Liver (tissue), 9 donors: ENCODE results near the gene TLCD1. TPM values are rescaled to one million over a fixed set of nuclear protein-coding genes. Genes with fewer than 3 reads are reported as not detected.

Source experiments
- DNase-seq: peaks from one replicate; pipeline ENCODE4 v3.0.0-alpha.2; 2017; ENCODE audit warnings: low spot score
- H3K27ac ChIP-seq, 2 donors: one replicate each; pipeline ENCODE4 v1.7.0; 2013; ENCODE audit warnings: inconsistent platforms in 2 of 2, low read length in 2 of 2, control low read depth in 1 of 2, low read depth in 1 of 2, mild to moderate bottlenecking in 1 of 2
- H3K27me3 ChIP-seq, 4 donors: one replicate each; pipeline versions ENCODE4 v1.6.1 to v1.7.0; 2013; ENCODE audit warnings: low read length in 3 of 4, inconsistent platforms in 1 of 4, mild to moderate bottlenecking in 1 of 4, moderate library complexity in 1 of 4; ENCODE audit not compliant: control insufficient read depth in 4 of 4, insufficient read depth in 4 of 4
- H3K36me3 ChIP-seq, 4 donors: one replicate each; pipeline versions ENCODE4 v1.6.1 to v1.7.0; 2013; ENCODE audit warnings: low read length in 3 of 4, mild to moderate bottlenecking in 3 of 4, low read depth in 1 of 4, moderate library complexity in 1 of 4; ENCODE audit not compliant: control insufficient read depth in 4 of 4, insufficient read depth in 3 of 4
- H3K4me1 ChIP-seq, 4 donors: one replicate each; pipeline versions ENCODE4 v1.6.1 to v1.7.0; 2013; ENCODE audit warnings: low read length in 3 of 4, mild to moderate bottlenecking in 3 of 4, moderate library complexity in 1 of 4; ENCODE audit not compliant: control insufficient read depth in 4 of 4, insufficient read depth in 4 of 4
- H3K4me3 ChIP-seq, 3 donors: one replicate each; pipeline versions ENCODE4 v1.6.1 to v1.7.0; 2013; ENCODE audit warnings: low read length in 3 of 3, control low read depth in 1 of 3, low read depth in 1 of 3, mild to moderate bottlenecking in 1 of 3
- H3K9ac ChIP-seq, 2 donors: one replicate each; pipeline ENCODE4 v1.7.0; 2013; ENCODE audit warnings: low read length in 2 of 2, mild to moderate bottlenecking in 2 of 2, moderate library complexity in 2 of 2, control low read depth in 1 of 2, low read depth in 1 of 2
- H3K9me3 ChIP-seq, 4 donors: one replicate each; pipeline versions ENCODE4 v1.6.1 to v1.7.0; 2013; ENCODE audit warnings: low read length in 3 of 4; ENCODE audit not compliant: control insufficient read depth in 4 of 4
- JUND ChIP-seq, 2 donors: IDR thresholded peaks; 2 replicates each; pipeline ENCODE4 v1.6.1; 2016; ENCODE audit warnings: antibody characterized with exemption in 2 of 2
- NR2F2 ChIP-seq: IDR thresholded peaks from 2 replicates; pipeline ENCODE4 v1.6.1; 2016; ENCODE audit warnings: antibody characterized with exemption
- RAD21 ChIP-seq, 2 donors: IDR thresholded peaks; 2 replicates each; pipeline ENCODE4 v1.6.1; 2016; ENCODE audit warnings: antibody characterized with exemption in 2 of 2, mild to moderate bottlenecking in 2 of 2
- RXRA ChIP-seq, 2 donors: IDR thresholded peaks; 2 replicates each; pipeline ENCODE4 v1.6.1; 2017 to 2018; ENCODE audit warnings: antibody characterized with exemption in 2 of 2, mild to moderate bottlenecking in 1 of 2
- WGBS: extraction: QIAGEN DNeasy Blood & Tissue Kit; methylation state at CpG from one replicate; pipeline ENCODE4 v1.1.7; 2013; 5-methylcytosine and 5-hydroxymethylcytosine counted together
- polyA plus RNA-seq, 2 donors: library from polyadenylated mRNA; stranded (reverse) in 1 of 2; unstranded in 1 of 2; fragments of 200-250 nt in 1 of 2; fragments of >200 nt in 1 of 2; fragmentation: Nextera tagmentation in 1 of 2; extraction: Ambion mirVana in 1 of 2; gene quantifications; one replicate each; pipeline versions ENCODE4 v1.2.1 to v1.2.3, GENCODE V29; 2013 to 2015
- total RNA-seq, 2 donors: library from RNA; depleted of rRNA; stranded (reverse); fragments of >200 nt; gene quantifications; one replicate each; pipeline ENCODE4 v1.2.3, GENCODE V29; 2014
- TF ChIP-seq, protein P1 (sequence below): fragments of 150-350 bp; IDR thresholded peaks from 2 replicates; pipeline ENCODE4 v1.5.1; 2017; ENCODE audit warnings: improper control_type of control experiment, low read depth, low read length; ENCODE audit not compliant: missing input control
- TF ChIP-seq, protein P2 (sequence below): IDR thresholded peaks from 2 replicates; pipeline ENCODE4 v1.6.1; 2016; ENCODE audit warnings: antibody characterized with exemption
- donor health status: healthy.
- donor health status: healthy.
- donor health status: healthy.
- donor health status: healthy.
- donor health status: healthy.

The TLCD1 gene
- total and polyA plus RNA-seq, 4 donors = 4.4 to 8.8 (median 6.5) TPM

- Histone ChIP-seq H3K27ac (peak overlapping the region; percentile 83 to 91), H3K4me1 (peaks cover 7 to 27% (median 17%) of the 10 kb centered on the region in 4 donors), H3K9me3 (no peaks in the 10 kb centered on the region), H3K4me3 (no peak overlapping the region), H3K27me3 (no peaks in the 10 kb centered on the region), H3K9ac (no peak overlapping the region), H3K36me3 (peaks cover 10 to 23% (median 17%) of the 10 kb centered on the region in 4 donors)
- 35% methylated on average over 18 of the region's 18 CpGs for WGBS
- no peak for DNase-seq
- TF ChIP-seq JUND (IDR thresholded peaks at IDR 0.05) (peak in 1 of 2 donors; percentile 28), RXRA (IDR thresholded peaks at IDR 0.05) (no peak)
Measured at GRCh38 chr17:28719021-28719433, 7.0 kb downstream of the TLCD1 start.

DNA sequence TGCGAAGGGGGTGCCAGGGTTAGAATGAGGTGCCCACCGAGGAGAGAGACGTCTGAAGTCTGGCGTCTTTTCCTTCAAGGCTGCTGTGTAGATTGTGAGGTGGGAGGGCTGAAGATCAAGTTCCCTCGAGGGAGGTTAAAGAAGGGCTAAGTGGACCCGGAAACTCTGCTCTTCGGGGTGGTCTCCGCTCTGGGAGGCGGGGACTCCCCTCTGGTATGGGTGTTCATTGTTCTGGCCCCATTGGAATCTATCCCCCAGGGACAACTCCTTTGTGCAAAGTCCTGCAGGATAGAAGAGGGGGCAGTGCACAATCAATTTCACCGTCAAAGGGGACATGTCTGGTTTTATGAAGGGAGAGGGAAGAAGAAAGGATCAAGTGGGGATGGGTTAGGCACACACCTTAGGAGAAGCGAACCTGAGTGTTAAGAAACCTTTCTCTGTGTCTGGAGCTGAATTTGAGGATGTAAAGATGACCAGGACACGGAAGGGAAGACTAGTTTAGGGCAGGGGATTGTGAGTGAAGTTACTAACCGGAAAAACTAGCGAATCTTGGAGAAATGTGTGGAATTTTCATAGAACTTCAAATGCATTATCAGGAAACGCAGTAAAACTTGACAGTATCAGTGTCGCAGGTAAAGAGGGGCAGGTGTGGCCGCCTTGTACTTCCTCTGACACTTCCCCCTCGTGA is 7.6 kb downstream of the TLCD1 start:
- Histone ChIP-seq H3K27me3 (no peaks in the 10 kb centered on the region), H3K9ac (no peak overlapping the region), H3K27ac (peak overlapping the region; percentile 60 to 70), H3K4me1 (peaks cover 7 to 27% (median 17%) of the 10 kb centered on the region in 4 donors), H3K9me3 (no peaks in the 10 kb centered on the region), H3K36me3 (peaks cover 7 to 18% (median 13%) of the 10 kb centered on the region in 4 donors), H3K4me3 (no peak overlapping the region)
- WGBS = 75% methylated on average over 18 of the region's 18 CpGs
- TF ChIP-seq, protein P1, sequence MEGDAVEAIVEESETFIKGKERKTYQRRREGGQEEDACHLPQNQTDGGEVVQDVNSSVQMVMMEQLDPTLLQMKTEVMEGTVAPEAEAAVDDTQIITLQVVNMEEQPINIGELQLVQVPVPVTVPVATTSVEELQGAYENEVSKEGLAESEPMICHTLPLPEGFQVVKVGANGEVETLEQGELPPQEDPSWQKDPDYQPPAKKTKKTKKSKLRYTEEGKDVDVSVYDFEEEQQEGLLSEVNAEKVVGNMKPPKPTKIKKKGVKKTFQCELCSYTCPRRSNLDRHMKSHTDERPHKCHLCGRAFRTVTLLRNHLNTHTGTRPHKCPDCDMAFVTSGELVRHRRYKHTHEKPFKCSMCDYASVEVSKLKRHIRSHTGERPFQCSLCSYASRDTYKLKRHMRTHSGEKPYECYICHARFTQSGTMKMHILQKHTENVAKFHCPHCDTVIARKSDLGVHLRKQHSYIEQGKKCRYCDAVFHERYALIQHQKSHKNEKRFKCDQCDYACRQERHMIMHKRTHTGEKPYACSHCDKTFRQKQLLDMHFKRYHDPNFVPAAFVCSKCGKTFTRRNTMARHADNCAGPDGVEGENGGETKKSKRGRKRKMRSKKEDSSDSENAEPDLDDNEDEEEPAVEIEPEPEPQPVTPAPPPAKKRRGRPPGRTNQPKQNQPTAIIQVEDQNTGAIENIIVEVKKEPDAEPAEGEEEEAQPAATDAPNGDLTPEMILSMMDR = no peak
- TF ChIP-seq RAD21 (IDR thresholded peaks at IDR 0.05) = no peak
- DNase-seq = no peak

DNA sequence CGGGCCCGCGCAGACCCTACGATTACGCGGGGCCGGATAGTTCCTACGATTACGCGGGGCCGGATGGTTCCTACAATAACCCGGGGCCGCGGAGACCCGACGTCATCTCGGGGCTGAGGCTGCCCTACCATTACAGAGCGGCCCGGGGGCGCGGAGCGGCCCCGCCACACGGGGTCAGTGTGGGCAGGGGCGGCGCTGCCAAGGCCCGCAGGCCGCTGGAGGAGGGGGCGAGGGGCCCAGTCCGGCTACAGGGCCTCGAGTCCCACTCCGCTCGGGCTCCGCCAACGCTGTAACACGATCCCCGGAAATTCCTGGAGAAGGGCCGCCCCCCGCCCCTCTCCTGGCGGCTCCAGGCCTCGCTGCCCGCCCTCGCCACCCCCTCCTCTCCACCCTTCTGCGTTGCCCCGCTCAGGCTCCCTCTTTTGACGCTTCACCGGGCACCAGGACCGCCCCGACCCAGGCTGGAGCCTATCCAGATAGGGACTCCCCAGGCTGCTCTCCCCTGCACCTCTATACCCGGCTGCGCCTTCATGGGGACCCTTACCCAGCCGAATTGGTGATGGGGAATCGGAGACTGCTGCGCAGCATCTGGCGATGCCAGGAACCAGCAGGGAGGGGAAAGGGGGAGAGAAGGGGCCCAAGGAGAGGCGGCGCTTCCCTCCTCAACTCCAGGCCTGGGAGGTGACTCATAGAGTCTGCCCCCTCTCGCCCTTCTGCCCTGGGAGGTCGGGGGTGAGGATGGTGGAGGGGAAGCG is 8.3 kb downstream of the TLCD1 start, which contains the start of gene RAB34:
TSS of gene RAB34 (minus strand) at position 291 of the 755 bp plus-strand sequence. CDS start 602 bp downstream, outside the sequence.
- Histone ChIP-seq H3K36me3 (peaks cover 5 to 11% (median 7%) of the 10 kb centered on the region in 4 donors), H3K27me3 (no peaks in the 10 kb centered on the region), H3K4me1 (peaks cover 7 to 27% (median 17%) of the 10 kb centered on the region in 4 donors), H3K9ac (peak within 1 kb of the TSS in 1 of 2 donors; percentile 8), H3K4me3 (peak within 1 kb of the TSS in 1 of 3 donors; percentile 36), H3K9me3 (no peaks in the 10 kb centered on the region), H3K27ac (peak within 1 kb of the TSS; percentile 60 to 70)
- no peak for TF ChIP-seq RXRA (IDR thresholded peaks at IDR 0.05)
- no peak for TF ChIP-seq RAD21 (IDR thresholded peaks at IDR 0.05)
- TF ChIP-seq, protein P2, sequence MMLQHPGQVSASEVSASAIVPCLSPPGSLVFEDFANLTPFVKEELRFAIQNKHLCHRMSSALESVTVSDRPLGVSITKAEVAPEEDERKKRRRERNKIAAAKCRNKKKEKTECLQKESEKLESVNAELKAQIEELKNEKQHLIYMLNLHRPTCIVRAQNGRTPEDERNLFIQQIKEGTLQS = no peak
- TF ChIP-seq NR2F2 = peak; percentile 59
- DNase-seq = peak; percentile 68
- 25% methylated on average over 60 of the region's 60 CpGs for WGBS
